ENCODE data around the gene AGPAT4.

Gene AGPAT4

DNA sequence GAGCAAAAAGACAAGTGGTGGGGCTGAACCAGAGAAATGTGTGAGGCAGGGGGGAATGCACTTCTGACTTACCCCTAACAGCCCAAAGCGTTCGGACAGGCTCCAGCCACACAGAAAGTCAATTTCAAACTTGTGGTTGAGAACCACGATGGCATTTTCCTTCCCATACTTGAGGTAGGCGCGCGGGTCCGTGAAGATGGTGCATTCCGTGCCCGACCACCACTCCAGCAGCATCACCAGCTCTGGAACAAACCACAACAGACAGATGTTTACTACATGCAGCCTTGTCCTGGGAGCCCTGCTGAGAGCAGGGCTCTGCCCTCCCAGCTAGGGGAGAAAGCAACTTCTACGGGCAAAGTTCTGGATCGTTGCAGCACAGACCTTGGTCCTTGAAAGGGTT is 107.7 kb downstream of the AGPAT4 start:
- no peak for DNase-seq (ENCODE audit: low spot score)
- TF ChIP-seq, protein P1, sequence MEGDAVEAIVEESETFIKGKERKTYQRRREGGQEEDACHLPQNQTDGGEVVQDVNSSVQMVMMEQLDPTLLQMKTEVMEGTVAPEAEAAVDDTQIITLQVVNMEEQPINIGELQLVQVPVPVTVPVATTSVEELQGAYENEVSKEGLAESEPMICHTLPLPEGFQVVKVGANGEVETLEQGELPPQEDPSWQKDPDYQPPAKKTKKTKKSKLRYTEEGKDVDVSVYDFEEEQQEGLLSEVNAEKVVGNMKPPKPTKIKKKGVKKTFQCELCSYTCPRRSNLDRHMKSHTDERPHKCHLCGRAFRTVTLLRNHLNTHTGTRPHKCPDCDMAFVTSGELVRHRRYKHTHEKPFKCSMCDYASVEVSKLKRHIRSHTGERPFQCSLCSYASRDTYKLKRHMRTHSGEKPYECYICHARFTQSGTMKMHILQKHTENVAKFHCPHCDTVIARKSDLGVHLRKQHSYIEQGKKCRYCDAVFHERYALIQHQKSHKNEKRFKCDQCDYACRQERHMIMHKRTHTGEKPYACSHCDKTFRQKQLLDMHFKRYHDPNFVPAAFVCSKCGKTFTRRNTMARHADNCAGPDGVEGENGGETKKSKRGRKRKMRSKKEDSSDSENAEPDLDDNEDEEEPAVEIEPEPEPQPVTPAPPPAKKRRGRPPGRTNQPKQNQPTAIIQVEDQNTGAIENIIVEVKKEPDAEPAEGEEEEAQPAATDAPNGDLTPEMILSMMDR (IDR thresholded peaks at IDR 0.05): no peak
- H3K4me3 ChIP-seq: no peak overlapping the region
- H3K27ac ChIP-seq: no peak overlapping the region

DNA sequence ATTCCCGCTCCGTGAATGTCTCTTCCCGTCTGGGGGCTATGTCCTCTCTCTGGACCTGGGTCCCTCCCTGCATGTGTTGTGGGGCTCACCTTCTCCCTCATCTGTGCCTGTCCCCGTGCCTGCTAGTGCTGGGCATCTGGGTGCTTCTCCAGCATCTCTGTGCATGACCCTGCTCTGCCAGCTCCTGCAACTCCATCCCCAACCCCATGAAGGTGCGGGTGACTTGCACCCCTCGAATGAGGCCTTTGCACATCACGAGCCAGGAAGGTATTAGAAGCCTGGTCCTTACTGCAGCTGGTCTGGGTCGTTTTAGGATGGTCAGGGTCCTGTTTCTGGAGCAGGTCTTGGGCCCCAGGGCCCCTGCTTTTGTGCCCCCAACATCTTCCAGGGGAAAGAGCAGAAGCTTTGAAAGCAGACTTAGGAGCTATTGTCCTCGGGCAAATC is 109.7 kb downstream of the AGPAT4 start:
- no peak overlapping the region for H3K27ac ChIP-seq
- no peak for DNase-seq (ENCODE audit: low spot score)
- TF ChIP-seq, protein P1 (IDR thresholded peaks at IDR 0.05): no peak
- H3K4me3 ChIP-seq: no peak overlapping the region

DNA sequence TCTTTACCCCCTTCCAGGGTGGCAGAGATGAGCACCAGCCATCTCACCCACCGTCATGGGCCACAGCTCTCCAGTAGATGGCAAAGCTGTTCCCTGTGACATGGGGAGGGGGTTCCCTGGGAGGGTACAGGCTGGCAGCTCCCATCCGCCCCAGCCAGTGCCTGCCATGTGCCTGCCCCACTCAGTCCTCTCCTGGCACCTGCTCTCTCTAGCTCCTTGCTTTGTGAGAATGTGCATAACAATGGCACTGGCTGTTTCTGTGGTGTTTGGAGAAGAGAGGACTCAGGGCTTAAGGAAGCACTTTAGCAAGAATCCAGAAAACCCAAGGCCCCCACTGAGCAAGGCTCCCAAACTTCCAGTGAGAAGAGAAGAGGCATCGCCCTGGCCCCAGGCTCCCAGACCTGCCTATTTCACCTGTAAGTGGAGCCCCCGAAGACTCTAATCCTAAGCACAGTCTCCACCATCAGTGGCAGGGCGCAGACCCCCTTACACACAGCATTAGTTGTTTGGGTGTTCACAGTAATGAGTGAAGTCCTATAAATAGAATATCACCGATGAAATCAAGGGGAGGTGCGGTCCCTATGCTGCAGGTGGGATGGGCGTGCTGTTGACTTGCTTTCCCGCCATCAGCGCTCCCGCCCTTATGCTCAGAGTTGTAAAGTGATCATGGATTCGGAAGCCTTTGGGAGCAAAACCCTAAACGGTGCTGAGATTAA is 110.2 kb downstream of the AGPAT4 start:
- Histone ChIP-seq H3K27ac (no peak overlapping the region), H3K4me3 (no peak overlapping the region)
- no peak for DNase-seq (ENCODE audit: low spot score)
- TF ChIP-seq, protein P1 (IDR thresholded peaks at IDR 0.05): no peak

DNA sequence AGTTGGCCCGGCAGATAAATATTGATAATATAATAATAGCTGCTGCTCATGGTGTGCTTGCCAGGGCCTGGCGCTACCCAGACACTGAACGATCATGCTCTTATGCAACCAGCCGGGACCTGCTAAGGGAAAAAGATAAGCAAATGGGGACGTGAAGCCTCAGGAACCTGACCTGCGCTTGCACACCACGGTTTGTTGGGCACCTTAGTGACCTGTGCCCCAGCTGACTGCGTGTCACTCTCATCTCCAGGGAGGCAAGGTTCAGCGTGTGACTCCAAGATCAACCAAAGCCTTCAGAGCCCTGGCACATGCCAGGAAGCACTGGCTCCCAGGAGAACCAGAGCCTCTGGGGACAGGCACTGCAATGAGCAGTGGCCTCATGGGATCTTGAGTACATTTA is 111.1 kb downstream of the AGPAT4 start:
- DNase-seq (ENCODE audit: low spot score): no peak
- TF ChIP-seq, protein P1 (IDR thresholded peaks at IDR 0.05): no peak
- no peak overlapping the region for H3K4me3 ChIP-seq
- H3K27ac ChIP-seq: no peak overlapping the region

DNA sequence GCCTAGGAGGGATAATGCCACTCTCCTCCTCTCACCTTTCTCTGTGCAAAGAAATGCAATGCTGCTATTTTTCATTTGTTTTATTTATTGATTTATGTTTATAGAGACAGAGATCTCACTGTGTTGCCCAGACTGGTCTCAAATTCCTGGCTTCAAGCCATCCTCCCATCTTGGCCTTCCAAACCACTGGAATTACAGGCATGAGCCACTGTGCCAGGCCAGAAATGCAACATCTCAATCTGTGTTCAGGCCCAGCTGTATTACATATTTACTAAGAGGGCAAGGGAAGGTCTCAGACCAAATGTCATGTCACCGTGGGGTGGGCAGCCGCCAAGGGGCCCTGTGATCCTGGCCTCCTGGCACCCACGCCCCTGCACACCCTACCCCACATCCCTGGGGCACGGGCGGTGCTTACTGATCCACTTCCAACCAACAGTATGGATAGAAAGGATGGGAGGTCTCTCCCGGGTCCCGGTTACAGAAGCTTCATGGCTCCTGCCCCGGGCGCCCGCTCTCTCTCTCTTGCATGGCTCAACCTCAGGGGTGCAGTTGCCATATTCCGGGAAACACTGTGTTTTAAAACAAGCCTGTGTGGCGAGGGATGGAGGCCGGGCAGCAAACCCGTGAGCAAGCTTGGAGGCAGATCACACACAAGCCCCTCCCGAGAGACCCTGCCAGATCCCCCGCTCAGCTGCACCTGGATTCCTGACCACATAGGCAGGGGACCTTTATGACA is 111.8 kb downstream of the AGPAT4 start:
- Histone ChIP-seq H3K4me3 (no peak overlapping the region), H3K27ac (no peak overlapping the region)
- no peak for DNase-seq (ENCODE audit: low spot score)
- TF ChIP-seq, protein P1 (IDR thresholded peaks at IDR 0.05): no peak

DNA sequence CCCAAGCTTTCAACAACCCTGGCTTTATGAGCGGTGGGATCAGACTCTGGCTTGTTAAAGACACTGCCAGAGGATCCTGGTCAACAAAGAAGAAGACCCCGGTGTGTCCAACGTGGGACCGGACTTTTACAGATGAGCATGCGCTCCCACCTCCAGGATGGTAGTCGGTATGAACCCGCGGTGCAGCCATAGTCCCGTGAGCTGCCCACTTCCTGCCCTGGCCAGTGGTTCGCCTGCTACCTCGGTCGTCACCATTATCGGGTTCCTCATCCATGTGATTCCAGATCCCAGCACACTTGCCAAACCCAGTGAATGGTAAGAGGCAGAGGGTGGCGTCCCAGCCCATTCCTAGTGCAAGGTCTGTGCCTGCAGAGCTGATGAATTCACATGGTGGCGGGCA is 112.7 kb downstream of the AGPAT4 start:
- TF ChIP-seq, protein P1 (IDR thresholded peaks at IDR 0.05): no peak
- no peak for DNase-seq (ENCODE audit: low spot score)
- no peak overlapping the region for H3K4me3 ChIP-seq
- H3K27ac ChIP-seq: no peak overlapping the region

All from coronary artery (tissue), 2 donors.